HCT116 (cell line): Measurements from ENCODE around the gene PFKFB3. TPM values are rescaled to one million over a fixed set of nuclear protein-coding genes. Genes with fewer than 3 reads are reported as not detected.

Source experiments
- ATAC-seq: fragments of 200-7000 bp; cut with Tn5 transposase; 2 replicates; pipeline ENCODE4 v1.9.1; 2020; ENCODE audit warnings: mild to moderate bottlenecking, moderate library complexity
- BruUV-seq: library from RNA; stranded (reverse); fragments of 400-500 nt; replicated peaks from 2 replicates; lab custom pipeline; 2021; lab: Mats Ljungman, UMichigan
- CTCF ChIA-PET: fragments of 300-600 bp; sonication (Branson Sonifier 250); formaldehyde crosslinking; loops from one replicate; lab custom pipeline; 2021; ENCODE audit warnings: antibody characterized with exemption; lab: Charles Lee
- POLR2A ChIA-PET: fragments of 300-600, 350-600 bp; sonication (Branson Sonifier 250); formaldehyde crosslinking; loops from one replicate; lab custom pipeline; 2021; ENCODE audit warnings: antibody characterized with exemption; lab: Charles Lee
- RAD21 ChIA-PET, 2 experiments: fragments of 300-600 bp; sonication (Branson Sonifier 250); formaldehyde crosslinking; loops; one replicate each; lab custom pipeline; 2023; ENCODE audit warnings: low total read pairs in 2 of 2; ENCODE audit not compliant: uncharacterized antibody in 2 of 2, unreplicated experiment in 2 of 2, low non-redundant PET in 1 of 2; lab: Charles Lee
- DNase-seq: peaks from one replicate; pipeline ENCODE4 v3.0.0-alpha.2; 2010; ENCODE audit warnings: low read depth, low spot score
- H2AFZ ChIP-seq: fragments of 200-600 bp; shearing (Covaris generic), sonication (generic); 2 replicates; pipeline ENCODE4 v1.6.1; 2017; ENCODE audit warnings: low read depth, mixed run types, mixed read lengths, antibody characterized with exemption, low read length; ENCODE audit not compliant: poor library complexity, severe bottlenecking
- H3K27ac ChIP-seq: 2 replicates; pipeline ENCODE4 v1.5.1; 2012; ENCODE audit warnings: low read depth, low read length
- H3K27me3 ChIP-seq: fragments of 200-600 bp; sonication (generic); 2 replicates; pipeline ENCODE4 v1.6.1; 2016; ENCODE audit warnings: mixed run types, low read length, mixed read lengths; ENCODE audit not compliant: insufficient read depth
- H3K36me3 ChIP-seq, 2 experiments: fragments of 200-500 bp in 1 of 2; fragments of 200-600 bp in 1 of 2; sonication (Bioruptor generic) in 1 of 2; sonication (generic) in 1 of 2; 2 replicates each; pipeline versions ENCODE4 v1.5.1 to v1.6.1; 2014 to 2016; ENCODE audit warnings: low read length in 2 of 2, inconsistent platforms in 1 of 2, mixed read lengths in 1 of 2, mixed run types in 1 of 2; ENCODE audit not compliant: insufficient read depth in 2 of 2, control insufficient read depth in 1 of 2
- H3K4me1 ChIP-seq, 2 experiments: fragments of 200-600 bp in 1 of 2; sonication (generic) in 1 of 2; 2 replicates each; pipeline versions ENCODE4 v1.5.1 to v1.6.1; 2012 to 2017; ENCODE audit warnings: low read length in 2 of 2, inconsistent platforms in 1 of 2, mild to moderate bottlenecking in 1 of 2, mixed read lengths in 1 of 2, mixed run types in 1 of 2, moderate library complexity in 1 of 2; ENCODE audit not compliant: insufficient read depth in 2 of 2, control insufficient read depth in 1 of 2
- H3K4me2 ChIP-seq: fragments of 200-600 bp; sonication (generic); 2 replicates; pipeline ENCODE4 v1.6.1; 2017; ENCODE audit warnings: mixed run types, low read length, mixed read lengths
- H3K4me3 ChIP-seq, 2 experiments: fragments of 200-600 bp in 1 of 2; sonication (generic) in 1 of 2; replicated peaks in 1 of 2; 2 replicates each; pipeline ENCODE4 v1.5.1; 2011 to 2016; ENCODE audit warnings: low read length in 2 of 2, control low read depth in 1 of 2, low read depth in 1 of 2, mild to moderate bottlenecking in 1 of 2, mixed read lengths in 1 of 2, mixed run types in 1 of 2
- H3K79me2 ChIP-seq: fragments of 200-600 bp; sonication (generic); 2 replicates; pipeline ENCODE4 v1.6.1; 2017; ENCODE audit warnings: mild to moderate bottlenecking, mixed run types, low read length, moderate library complexity, mixed read lengths; ENCODE audit not compliant: insufficient read depth
- H3K9ac ChIP-seq: fragments of 200-600 bp; sonication (generic); 2 replicates; pipeline ENCODE4 v1.6.1; 2016; ENCODE audit warnings: low read length, mixed read lengths
- H3K9me2 ChIP-seq: fragments of 200-600 bp; sonication (generic), shearing (Covaris generic); 2 replicates; pipeline ENCODE4 v1.6.1; 2017; ENCODE audit warnings: mixed run types, mild to moderate bottlenecking, moderate library complexity; ENCODE audit not compliant: insufficient read depth
- H3K9me3 ChIP-seq, 2 experiments: fragments of 200-500 bp in 1 of 2; fragments of 200-600 bp in 1 of 2; sonication (Bioruptor generic) in 1 of 2; sonication (generic) in 1 of 2; 2 replicates each; pipeline ENCODE4 v1.6.1; 2014 to 2017; ENCODE audit warnings: low read length in 2 of 2, mixed read lengths in 2 of 2, inconsistent platforms in 1 of 2, low read depth in 1 of 2, mild to moderate bottlenecking in 1 of 2, mixed run types in 1 of 2, moderate library complexity in 1 of 2; ENCODE audit not compliant: control insufficient read depth in 1 of 2, insufficient read depth in 1 of 2
- H4K20me1 ChIP-seq: fragments of 200-600 bp; sonication (generic), shearing (Covaris generic); 2 replicates; pipeline ENCODE4 v1.6.1; 2017; ENCODE audit warnings: mixed run types, mild to moderate bottlenecking, moderate library complexity; ENCODE audit not compliant: insufficient read depth
- ELF1 ChIP-seq: IDR thresholded peaks from 2 replicates; pipeline ENCODE4 v1.6.1; 2012; ENCODE audit warnings: low read depth, borderline replicate concordance
- POLR2A ChIP-seq: IDR thresholded peaks from 2 replicates; pipeline ENCODE4 v1.7.0; 2011; ENCODE audit warnings: borderline replicate concordance; ENCODE audit not compliant: insufficient read depth, insufficient read length; ENCODE audit errors: extremely low read depth
- TCF7L2 ChIP-seq: IDR thresholded peaks from 2 replicates; pipeline ENCODE4 v1.7.0; 2011; ENCODE audit warnings: borderline replicate concordance, inconsistent platforms; ENCODE audit not compliant: insufficient read depth, insufficient read length; ENCODE audit errors: extremely low read depth
- ZFX ChIP-seq: fragments of 450-650 bp; IDR thresholded peaks from 2 replicates; pipeline ENCODE4 v1.6.1; 2017
- intact Hi-C: fragments of 100-400 bp; cut with micrococcal nuclease; formaldehyde crosslinking; loops from 2 replicates; pipeline ENCODE4 v1.10.0; 2022
- total RNA-seq: library from RNA; stranded (reverse); gene quantifications from one replicate; pipeline ENCODE4 v1.2.1, GENCODE V29; 2021; ENCODE audit not compliant: unreplicated experiment
- TF ChIP-seq, protein P1 (sequence below): IDR thresholded peaks from 2 replicates; pipeline ENCODE4 v1.6.1; 2012; ENCODE audit warnings: low read depth

Gene PFKFB3
- total RNA-seq, 1 experiment from 2014 or later, result 50.8 TPM

DNA sequence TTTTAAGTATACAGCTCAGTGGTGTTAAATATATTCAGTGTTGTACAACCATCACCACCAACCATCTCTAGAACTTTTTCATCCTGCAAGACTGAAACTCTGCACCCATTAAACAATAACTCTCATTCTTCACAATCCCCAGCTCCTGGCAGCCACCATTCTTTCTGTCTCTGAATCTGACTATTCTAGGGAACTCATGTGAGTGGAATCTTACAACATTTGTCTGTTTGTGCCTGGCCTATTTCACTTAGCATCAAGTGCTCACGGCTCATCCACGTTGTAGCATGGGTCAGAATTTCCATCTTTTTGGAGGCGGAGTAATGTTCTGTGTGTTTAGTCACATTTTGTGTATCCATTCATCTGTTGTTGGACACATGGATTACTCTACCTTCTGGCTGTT is 40.8 kb upstream of the PFKFB3 start:
- Histone ChIP-seq H3K36me3 (peaks cover 0 to 12% of the 10 kb centered on the region in 2 experiments; a peak in 1 of 4 replicates), H3K27ac (no peak overlapping the region), H3K4me2 (no peak overlapping the region), H3K9ac (no peak overlapping the region), H3K27me3 (no peaks in the 10 kb centered on the region), H2AFZ (no peak overlapping the region), H3K9me2 (no peaks in the 10 kb centered on the region), H3K79me2 (peaks cover 68% of the 10 kb centered on the region), H4K20me1 (peaks cover 4% of the 10 kb centered on the region; the same call in 1 of the 2 replicates), H3K9me3 (no peaks in the 10 kb centered on the region), H3K4me3 (no peak overlapping the region), H3K4me1 (peaks cover 15 to 30% of the 10 kb centered on the region in 2 experiments; a peak in 3 of 4 replicates)
- POLR2A ChIA-PET, result interaction anchor here (0.6 to 0.9 kb wide), 2 partner anchors 9 to 10 kb away, joined by 3 read pairs; no protein-coding TSS in a partner anchor
- TF ChIP-seq POLR2A (no peak), TCF7L2 (no peak), ELF1 (no peak), ZFX (no peak)
- TF ChIP-seq, protein P1, sequence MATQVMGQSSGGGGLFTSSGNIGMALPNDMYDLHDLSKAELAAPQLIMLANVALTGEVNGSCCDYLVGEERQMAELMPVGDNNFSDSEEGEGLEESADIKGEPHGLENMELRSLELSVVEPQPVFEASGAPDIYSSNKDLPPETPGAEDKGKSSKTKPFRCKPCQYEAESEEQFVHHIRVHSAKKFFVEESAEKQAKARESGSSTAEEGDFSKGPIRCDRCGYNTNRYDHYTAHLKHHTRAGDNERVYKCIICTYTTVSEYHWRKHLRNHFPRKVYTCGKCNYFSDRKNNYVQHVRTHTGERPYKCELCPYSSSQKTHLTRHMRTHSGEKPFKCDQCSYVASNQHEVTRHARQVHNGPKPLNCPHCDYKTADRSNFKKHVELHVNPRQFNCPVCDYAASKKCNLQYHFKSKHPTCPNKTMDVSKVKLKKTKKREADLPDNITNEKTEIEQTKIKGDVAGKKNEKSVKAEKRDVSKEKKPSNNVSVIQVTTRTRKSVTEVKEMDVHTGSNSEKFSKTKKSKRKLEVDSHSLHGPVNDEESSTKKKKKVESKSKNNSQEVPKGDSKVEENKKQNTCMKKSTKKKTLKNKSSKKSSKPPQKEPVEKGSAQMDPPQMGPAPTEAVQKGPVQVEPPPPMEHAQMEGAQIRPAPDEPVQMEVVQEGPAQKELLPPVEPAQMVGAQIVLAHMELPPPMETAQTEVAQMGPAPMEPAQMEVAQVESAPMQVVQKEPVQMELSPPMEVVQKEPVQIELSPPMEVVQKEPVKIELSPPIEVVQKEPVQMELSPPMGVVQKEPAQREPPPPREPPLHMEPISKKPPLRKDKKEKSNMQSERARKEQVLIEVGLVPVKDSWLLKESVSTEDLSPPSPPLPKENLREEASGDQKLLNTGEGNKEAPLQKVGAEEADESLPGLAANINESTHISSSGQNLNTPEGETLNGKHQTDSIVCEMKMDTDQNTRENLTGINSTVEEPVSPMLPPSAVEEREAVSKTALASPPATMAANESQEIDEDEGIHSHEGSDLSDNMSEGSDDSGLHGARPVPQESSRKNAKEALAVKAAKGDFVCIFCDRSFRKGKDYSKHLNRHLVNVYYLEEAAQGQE, result no peak
- intact Hi-C loops, result no loop called here
- no peak for DNase-seq
- no peak for ATAC-seq
- RAD21 ChIA-PET, result interaction anchor here in 1 of 2 experiments (1.6 kb wide), 1 partner anchor 41 kb away, joined by 3 read pairs; the partner anchor contains the start of gene PFKFB3
- BruUV-seq, result no TSS peak
- CTCF ChIA-PET, result interaction anchor here (1.9 kb wide), 1 partner anchor 240 kb away, joined by 5 read pairs; no protein-coding TSS in a partner anchor
